ENCODE measurements around the gene SUPT5H.
A peak's percentile ranks its signal among the peaks of the same experiment; 100 is the strongest.
"Not testable (repeated sequence)": the region's sequence is repeated elsewhere in the genome, so short reads cannot be mapped to it uniquely, and the experiment has no call there.

The SUPT5H gene

DNA sequence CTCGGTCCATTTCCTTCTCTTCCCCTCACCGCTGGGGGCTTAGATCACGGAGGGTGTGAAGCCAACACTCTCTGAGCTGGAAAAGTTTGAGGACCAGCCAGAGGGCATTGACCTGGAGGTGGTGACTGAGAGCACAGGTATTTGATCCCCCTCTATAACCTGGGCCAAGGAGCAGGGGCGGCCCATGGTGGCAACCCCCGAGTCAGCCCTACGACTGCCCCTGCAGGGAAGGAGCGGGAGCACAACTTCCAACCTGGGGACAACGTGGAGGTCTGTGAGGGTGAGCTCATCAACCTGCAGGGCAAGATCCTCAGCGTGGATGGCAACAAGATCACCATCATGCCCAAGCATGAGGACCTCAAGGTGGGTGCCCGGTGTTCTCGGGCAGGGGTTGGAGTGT lies 23.7 kb downstream of the SUPT5H start:
- no peak for DNase-seq

DNA sequence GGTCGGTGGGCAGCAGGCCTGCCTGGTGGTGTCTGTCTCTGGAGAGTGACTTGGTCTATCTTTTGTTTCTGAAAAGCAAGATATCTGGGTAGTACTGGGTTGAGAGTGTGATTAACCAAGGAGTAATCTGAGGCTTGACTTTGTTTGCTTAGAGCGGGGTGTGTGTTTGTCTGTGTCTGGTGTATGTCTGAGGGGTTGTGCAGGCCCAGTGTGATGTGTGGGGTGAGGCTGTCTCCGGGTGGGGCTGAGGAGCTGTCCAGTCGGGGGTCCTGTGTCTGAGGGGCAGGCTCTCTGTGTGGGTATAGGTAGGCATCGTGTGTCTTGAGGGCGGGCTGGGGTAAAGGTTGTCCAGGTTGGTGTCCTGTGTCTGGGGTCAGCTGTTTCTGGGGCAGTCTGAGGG lies 24.2 kb downstream of the SUPT5H start:
- no peak for DNase-seq

- no peak for DNase-seq
Measured at GRCh38 chr19:39470724-39471339, 25.4 kb downstream of the SUPT5H start.

DNA sequence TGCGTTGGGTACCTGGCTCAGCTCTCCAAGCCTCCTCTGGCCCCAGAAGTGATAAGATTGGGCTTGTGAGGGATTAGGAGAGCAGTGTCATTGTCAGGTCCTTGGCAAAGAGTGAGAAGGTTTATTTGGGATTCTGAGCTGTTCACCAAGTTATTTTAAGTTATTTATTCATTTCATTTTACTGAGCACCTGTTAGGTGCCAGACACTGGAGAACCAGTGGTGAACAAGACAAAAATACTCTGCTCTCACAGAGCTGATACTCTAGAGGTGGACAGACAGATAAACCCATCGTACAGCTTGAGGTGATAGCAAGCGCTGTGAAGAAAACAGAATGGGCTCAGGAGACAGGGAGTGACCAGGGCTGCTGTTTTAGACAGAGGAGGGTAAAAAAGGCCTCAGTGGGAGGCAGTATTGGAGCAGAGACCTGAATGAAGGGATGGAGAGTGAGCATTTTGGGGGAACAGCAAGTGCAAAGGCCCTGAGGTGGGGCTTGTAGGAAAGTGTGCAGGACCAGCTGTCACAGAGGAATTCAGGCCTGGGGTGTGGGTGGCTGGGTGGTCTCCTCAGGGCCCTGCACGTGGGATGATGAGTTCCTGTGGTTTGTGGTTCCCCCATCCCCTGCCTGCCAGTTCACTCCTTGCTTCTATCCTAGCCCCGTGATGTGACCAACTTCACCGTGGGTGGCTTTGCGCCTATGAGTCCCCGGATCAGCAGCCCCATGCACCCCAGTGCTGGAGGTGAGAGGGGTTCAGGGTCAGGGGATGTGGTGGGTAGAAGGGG lies 26.6 kb downstream of the SUPT5H start:
- DNase-seq, result no peak

GRCh38 chr19:39472746-39473442 lies 27.5 kb downstream of the SUPT5H start:
- no peak for DNase-seq

DNA sequence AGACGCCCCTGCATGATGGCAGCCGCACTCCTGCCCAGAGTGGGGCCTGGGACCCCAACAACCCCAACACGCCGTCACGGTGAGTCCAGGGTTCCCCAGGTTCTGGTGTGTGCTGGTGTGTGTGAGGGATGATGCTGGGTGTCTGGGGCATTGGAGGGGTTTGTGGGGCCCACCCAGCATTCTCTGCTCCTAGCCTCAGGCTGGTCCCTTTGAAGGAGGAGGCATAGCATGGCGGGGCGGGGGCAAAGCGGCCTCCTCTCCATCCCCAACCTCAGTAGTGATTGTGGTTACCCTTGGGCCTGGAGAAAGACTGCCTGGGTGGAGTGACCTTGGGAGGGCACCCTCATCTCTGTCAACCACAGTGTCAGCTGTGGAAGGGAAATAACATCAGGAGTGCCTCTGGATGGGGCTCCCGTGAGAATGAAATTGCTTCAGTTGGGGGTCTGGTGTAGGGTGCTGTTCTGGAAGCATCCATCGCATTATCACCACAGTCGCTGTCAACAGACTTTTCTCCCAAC lies 28.1 kb downstream of the SUPT5H start:
- no peak for DNase-seq

DNA sequence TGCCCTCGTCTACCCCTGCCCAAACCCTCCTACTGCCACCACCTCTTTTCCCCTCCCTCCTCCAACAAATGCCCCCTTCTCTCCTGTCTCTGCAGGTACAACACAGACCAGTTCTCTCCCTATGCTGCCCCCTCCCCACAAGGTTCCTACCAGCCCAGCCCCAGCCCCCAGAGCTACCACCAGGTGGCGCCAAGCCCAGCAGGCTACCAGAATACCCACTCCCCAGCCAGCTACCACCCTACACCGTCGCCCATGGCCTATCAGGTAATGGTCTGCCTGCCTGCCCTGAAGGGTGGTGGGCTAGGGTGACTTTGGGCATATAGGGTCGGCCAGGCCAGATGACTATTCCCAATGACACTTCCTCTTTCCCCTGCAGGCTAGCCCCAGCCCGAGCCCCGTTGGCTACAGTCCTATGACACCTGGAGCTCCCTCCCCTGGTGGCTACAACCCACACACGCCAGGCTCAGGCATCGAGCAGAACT lies 28.8 kb downstream of the SUPT5H start:
- DNase-seq, result peak; percentile 67 to 75

DNA sequence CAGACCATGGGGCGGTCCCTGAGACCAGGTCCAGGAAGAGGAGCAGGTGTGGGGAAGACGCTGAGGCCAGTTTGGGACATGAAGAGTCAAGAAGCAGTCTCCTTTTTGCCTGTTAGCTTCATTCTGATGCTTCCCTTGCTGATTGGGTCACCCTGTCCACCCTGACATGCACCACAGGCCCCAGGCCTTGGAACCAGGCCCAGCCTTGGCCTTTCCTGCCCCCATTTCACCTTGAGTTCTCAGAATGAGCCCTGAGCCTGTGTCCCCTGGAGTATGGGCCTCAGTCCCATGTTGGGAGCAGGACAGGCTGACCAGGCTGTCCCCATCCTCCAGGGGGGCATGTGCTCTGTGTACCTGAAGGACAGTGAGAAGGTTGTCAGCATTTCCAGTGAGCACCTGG lies 30.4 kb downstream of the SUPT5H start:
- no peak for DNase-seq

GRCh38 chr19:39479319-39479801 lies 34.0 kb downstream of the SUPT5H start:
- DNase-seq, result not testable (repeated sequence)

DNA sequence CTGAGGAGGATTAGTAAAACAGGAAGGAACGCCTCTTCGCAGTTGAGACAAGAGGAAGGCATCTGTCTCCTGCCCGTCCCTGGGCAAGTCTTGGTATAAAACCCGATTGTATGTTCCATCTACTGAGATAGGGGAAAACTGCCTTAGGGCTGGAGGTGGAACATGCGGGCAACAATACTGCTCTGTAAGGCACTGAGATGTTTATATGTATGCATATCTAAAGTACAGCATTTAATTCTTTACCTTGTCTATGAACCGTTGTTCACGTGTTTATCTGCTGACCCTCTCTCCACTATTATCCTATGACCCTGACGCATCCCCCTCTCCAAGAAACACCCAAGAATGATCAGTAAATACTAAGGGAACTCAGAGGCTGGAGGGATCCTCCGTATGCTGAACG lies 34.5 kb downstream of the SUPT5H start:
- DNase-seq, result no peak

DNA sequence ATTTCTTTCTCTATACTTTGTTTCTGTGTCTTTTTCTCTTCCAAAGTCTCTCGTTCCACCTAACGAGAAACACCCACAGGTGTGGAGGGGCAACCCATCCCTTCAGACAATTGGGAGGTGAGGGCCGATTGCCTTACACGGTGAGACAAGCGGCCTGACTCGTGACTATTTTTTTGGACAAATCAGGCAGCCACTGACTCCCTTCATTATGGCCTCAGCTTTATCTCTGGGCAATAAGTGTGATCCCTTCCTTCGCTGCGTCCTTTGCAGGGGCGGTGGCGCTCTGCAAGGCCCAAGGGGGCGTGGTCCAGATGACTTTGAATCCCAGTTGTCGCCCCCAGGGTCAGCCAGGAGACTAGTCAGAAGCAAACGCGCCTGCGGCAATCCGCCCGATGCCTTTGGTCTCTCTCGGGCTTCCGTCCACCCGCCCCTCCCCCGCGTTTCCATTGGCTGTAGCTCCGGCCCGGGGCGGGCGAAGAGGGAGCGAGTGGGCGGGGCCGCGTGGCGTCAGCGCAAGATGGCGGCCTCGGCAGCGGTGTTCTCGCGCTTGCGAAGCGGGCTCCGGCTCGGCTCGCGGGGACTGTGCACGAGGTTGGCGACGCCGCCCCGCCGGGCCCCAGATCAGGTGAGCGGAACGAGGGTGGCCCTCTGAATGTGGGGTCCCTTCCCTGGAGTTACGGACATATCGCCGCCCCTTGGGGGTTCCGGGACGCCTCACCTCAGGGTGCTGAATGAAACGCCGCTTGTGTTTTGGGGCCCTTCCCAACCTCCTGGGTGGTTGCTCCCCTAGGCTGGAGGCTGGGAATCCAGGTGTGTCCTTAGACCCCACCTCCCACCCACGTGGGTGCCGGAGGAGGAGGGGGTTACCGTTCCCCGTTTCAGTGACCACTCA lies 35.2 kb downstream of the SUPT5H start, which contains the start of gene TIMM50:
TSS of gene TIMM50 (plus strand) at position 502 of the 892 bp plus-strand sequence. CDS start at position 518, 16 bp downstream.
- peak; percentile 94 to 96 for DNase-seq

DNA sequence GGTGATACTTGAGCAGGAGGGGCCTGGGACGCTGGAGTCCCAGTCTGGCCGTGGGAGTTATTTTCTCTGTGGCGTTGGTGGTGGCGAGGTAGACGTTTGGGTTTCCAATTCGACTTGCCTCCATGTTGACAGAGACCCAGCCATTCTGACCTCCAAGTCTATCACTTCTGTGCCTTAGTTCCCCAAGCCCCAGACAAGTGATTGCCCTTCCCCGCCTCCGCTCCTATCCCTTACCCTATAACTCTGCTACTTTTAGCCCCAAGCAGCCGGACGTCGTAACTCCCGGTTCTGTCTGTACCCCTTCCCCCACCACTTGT lies 35.8 kb downstream of the SUPT5H start:
- DNase-seq, result no peak

GRCh38 chr19:39481676-39482075 lies 36.3 kb downstream of the SUPT5H start:
- DNase-seq, result no peak

- no peak for DNase-seq
Measured at GRCh38 chr19:39483141-39483540, 37.8 kb downstream of the SUPT5H start.

DNA sequence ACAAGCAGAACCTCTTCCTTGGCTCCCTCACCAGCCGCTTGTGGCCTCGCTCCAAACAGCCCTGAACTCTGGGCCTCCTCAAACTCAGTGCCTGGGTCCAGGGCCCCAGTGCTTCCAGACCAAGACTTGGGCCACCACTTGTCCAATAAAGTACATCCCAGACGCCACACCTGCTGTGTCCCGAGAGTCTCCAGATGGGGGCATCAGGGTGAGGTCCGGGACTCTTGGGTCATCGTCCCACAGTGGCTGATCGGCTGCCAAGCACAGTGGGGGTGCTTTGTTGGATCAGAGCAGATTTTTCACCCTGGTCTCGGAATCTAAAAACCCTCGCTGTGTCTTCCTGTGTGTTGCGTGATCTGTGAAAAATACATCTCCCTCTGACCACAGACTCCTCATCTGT lies 44.4 kb downstream of the SUPT5H start:
- DNase-seq, result no peak

GRCh38 chr19:39492225-39492624 lies 46.8 kb downstream of the SUPT5H start:
- DNase-seq, result no peak

- DNase-seq, result no peak
Measured at GRCh38 chr19:39492788-39493187, 47.4 kb downstream of the SUPT5H start.

DNA sequence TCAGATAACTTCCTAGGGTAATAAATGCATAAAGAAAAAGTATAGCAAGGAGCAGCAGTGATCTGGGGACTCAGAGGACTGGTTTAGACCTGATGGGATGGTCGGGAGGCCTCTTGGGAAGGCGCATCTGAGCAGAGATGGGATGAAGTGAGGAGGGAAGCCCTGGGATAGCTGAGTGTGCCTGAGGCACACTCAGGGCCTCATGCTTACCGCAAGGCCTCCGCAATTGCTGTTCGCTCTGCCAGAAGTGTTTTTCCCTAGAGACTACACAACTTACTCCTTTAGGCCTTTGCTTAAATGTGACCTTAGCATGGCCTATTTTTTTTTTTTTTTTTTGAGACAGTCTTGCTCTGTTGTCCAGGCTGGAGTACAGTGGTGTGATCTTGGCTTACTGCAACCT lies 49.3 kb downstream of the SUPT5H start:
- no peak for DNase-seq

DNA sequence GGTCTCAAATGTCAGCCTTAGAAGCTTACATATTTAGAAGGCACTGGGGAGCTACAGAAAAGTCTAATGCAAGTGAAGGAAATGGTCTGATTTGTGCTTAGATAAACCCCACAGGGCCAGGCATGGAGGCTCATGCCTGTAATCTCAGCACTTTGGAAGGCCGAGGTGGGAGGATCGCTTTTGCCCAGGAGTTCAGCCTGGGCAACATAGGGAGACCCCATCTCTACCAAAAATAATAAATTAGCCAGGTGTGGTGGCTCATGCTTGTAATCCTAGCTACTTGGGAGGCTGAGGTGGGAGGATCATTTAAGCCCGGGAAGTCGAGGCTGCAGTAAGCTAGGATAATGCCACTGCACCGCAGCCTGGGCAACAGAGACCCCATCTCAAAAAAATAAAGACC lies 50.7 kb downstream of the SUPT5H start:
- DNase-seq, result no peak

DNA sequence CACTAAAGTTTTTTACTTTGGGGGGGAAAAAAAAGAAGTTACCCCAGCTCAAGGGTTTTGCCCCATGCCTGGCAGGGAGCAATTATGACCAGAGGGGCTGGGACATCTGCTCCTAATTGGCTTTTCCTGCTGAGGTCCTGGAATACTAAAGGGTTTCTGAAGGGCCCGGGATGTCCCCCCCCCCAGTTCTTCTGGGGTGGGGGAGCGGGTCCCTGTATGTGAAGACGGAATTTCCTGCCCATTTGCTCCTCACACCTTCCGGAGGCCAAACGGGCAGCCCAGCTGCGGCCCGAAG lies 52.3 kb downstream of the SUPT5H start:
- DNase-seq, result no peak

DNA sequence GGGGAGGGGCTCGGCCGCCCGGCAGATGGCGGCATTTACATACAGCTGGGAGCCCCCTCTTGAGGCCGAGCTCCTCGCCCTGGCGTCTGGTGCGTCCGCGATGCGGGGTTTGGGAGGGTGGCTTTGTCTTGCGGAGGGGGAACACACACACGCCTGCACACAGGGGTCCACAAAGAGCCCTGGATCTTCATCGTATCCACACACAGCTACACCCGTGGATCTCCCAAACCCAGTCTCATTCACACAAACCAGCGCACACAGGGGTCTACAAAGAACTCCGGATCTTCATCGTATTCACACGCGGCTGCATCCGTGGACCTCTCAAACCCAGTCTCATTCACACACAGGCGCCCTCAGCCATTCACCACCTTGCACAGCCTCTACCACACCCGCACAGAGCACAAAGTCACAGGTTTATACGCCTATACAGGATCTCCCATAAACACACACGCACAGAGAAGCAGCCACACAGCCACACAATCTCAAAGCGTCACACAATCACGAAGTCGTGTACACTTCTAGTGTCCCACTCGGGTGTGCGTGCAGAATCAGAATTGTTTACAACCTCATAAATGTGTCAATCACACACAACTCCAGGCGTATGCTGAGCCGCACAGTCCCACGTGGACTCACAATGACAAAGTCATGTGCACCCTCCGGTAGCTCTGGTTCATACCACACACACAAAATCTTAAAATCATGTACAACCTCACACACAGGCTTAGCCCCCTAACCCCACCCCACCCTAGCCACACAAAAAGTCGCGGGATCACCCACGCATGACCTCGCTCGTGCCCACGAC lies 52.8 kb downstream of the SUPT5H start:
- DNase-seq, result no peak
